Stimulated activated CD8-positive, alpha-beta memory T cell treated with anti-CD3 and anti-CD28 coated beads, Interleukin-4, amount 100 ng/mL, for 48 hours (primary cell): ENCODE results near the gene FXYD5.

ENCODE experiments used
- DNase-seq: peaks from one replicate; pipeline ENCODE4 v3.0.0-alpha.2; 2020

The FXYD5 gene

GRCh38 chr19:35216833-35217648 lies 62.5 kb downstream of the FXYD5 start:
- peak; percentile 47 for DNase-seq

DNA sequence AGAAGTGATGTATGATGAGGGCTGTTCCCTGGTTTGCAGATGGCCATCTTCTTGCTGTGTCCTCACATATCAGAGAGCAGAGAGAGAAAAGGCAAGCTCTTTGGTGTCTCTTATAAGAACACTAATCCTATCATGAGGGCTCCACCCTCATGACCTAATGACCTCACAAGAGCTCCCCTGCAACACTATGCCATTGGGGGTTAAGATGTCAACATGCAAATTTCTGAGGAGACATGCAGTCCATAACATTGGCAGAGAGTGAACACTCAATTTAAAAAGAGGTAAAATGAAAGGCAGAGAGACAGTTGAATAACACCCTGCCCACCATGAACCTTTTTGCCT lies 63.1 kb downstream of the FXYD5 start:
- DNase-seq, result no peak

DNA sequence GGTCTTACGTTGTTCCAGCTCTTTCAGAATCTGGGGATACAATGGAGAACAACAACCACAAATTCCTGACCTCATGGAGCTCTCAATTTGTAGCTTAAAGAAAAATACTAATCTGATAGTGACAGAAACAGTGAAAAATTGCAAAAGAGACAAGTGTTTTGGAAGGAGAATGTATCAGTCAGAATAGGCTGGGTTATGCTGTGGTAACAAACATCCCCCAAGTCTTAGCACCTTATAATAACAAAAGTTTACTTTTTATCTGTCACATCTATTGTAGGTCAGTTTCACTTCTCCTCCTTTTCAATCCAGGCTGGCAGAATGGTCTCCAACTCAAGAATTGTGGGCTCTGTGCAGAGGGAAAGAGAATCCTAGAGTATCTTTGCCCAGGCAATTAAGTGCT lies 64.5 kb downstream of the FXYD5 start:
- no peak for DNase-seq
